ENCODE results near the gene LAG3. TPM values are rescaled to one million over a fixed set of nuclear protein-coding genes. Genes with fewer than 3 reads are reported as not detected.

Gene LAG3
- total RNA-seq, 4 donors from 2014 or later: 0.13 TPM; not detected in 3

DNA sequence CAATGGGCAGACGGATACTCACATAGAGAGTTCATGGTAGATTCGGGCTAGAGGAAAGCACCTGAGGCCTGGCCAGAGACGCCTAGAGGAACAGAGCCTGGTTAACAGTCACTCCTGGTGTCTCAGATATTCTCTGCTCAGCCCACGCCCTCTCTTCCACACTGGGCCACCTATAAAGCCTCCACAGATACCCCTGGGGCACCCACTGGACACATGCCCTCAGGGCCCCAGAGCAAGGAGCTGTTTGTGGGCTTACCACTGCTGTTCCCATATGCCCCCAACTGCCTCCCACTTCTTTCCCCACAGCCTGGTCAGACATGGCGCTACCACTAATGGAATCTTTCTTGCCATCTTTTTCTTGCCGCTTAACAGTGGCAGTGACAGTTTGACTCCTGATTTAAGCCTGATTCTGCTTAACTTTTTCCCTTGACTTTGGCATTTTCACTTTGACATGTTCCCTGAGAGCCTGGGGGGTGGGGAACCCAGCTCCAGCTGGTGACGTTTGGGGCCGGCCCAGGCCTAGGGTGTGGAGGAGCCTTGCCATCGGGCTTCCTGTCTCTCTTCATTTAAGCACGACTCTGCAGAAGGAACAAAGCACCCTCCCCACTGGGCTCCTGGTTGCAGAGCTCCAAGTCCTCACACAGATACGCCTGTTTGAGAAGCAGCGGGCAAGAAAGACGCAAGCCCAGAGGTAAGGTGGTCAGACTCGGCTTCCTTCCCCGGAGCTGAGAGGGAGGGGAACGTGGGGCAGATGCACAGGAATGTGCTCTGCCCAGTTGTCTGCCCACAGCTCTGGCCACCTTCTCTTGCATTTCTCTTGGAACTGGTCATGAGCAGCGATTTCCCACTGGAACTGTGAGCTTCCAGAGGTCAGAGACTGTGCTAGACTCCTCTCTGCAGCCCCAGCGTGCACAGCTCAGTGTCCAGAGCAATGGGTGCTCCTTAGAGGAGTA, 16.9 kb downstream of the LAG3 start, which contains the start of gene CD4:
Gene CD4 (plus strand): TSS at position 557 of the 953 bp plus-strand sequence. CDS start 10,611 bp downstream, outside the sequence.
- WGBS, 2 donors: 48 to 50% methylated on average over 12 to 18 of the region's 18 CpGs
- no peak within 1 kb of the TSS for H3K4me3 ChIP-seq (replicated peaks in 1 of 3)
- no peaks in the 10 kb centered on the region for H3K9me3 ChIP-seq
- peak; percentile 47 to 52 for DNase-seq
- H3K27me3 ChIP-seq: no peaks in the 10 kb centered on the region
- H3K4me1 ChIP-seq: no peaks in the 10 kb centered on the region
- H3K36me3 ChIP-seq: no peaks in the 10 kb centered on the region
- H3K27ac ChIP-seq: no peak within 1 kb of the TSS
- TF ChIP-seq POLR2A (IDR thresholded peaks at IDR 0.05): no peak
- TF ChIP-seq, protein P1, sequence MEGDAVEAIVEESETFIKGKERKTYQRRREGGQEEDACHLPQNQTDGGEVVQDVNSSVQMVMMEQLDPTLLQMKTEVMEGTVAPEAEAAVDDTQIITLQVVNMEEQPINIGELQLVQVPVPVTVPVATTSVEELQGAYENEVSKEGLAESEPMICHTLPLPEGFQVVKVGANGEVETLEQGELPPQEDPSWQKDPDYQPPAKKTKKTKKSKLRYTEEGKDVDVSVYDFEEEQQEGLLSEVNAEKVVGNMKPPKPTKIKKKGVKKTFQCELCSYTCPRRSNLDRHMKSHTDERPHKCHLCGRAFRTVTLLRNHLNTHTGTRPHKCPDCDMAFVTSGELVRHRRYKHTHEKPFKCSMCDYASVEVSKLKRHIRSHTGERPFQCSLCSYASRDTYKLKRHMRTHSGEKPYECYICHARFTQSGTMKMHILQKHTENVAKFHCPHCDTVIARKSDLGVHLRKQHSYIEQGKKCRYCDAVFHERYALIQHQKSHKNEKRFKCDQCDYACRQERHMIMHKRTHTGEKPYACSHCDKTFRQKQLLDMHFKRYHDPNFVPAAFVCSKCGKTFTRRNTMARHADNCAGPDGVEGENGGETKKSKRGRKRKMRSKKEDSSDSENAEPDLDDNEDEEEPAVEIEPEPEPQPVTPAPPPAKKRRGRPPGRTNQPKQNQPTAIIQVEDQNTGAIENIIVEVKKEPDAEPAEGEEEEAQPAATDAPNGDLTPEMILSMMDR (IDR thresholded peaks at IDR 0.05): no peak
- intact Hi-C loops (cut with DNase I): no loop called here

DNA sequence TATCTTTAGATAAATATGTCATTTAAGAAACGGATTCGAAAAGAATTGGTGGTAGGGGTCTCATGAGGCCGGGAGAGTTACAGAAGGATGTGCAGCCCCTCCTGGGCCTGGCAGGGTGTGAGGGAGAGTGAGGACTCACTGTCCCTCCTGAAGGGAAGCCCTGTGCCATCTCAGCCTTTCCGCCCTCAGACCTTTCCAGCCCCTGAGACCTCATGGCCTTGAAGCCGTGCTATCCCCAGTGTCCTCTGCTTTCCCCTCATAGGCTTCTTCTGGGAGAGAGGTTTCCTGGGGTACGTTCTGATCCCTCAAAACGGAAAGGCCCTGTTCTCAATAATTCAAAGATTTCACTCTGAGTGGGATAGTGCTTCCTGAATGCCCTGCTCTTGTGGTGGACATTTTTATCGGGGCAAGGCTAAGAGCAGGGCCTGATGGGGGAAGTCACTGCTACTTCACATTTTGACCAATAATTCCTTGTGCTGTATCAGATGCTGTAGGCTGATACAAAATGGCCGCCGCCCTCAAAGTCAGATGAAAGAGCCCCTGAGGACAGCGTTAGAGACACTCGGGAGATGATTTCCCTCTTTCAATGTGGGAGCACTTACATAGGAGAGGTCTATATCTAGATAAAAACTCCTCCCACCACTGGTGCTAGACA, 18.3 kb downstream of the LAG3 start:
- Histone ChIP-seq H3K4me3 (replicated peaks in 1 of 3) (no peak overlapping the region), H3K27ac (no peak overlapping the region)
- intact Hi-C loops (cut with DNase I): no loop called here

DNA sequence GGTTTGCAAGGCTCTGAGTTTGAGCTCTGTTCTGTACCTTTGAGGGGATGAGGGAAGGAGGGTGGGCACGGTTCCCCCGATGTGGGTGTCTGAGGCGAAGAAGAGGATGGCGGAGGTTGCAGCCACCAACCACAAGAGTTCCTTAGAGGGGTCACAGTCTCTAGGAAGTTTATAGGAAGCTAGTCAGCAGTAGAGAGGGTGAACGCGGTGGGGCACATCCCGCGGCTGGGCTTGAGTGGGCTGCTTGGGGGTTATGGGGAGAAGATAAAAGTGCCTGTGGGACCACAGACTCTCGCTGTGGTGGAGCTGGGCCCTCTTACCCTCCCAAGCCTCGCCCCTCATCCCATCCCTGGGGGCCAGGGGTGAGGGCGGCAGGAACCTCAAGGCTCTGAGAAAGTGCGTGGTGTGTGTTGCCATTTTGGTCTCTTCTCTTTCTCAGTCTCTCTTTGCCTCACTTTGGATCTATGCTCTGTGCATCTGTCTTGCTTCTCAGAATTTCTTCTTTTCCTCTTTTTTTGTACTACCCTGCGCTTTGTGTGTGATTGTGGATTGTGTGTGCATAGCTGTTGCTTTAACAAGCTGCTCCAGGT, 19.7 kb downstream of the LAG3 start:
- 64 to 82% methylated on average over 13 of the region's 13 CpGs for WGBS, 2 donors

More for the DNA sequence above, 18.3 kb downstream of the LAG3 start:
- Histone ChIP-seq H3K9me3 (no peaks in the 10 kb centered on the region), H3K36me3 (no peaks in the 10 kb centered on the region), H3K4me1 (no peaks in the 10 kb centered on the region), H3K27me3 (no peaks in the 10 kb centered on the region)
- TF ChIP-seq, protein P1 (IDR thresholded peaks at IDR 0.05): no peak
- TF ChIP-seq POLR2A (IDR thresholded peaks at IDR 0.05): no peak
- 88 to 93% methylated on average over 12 of the region's 12 CpGs for WGBS, 2 donors
- DNase-seq: no peak

DNA sequence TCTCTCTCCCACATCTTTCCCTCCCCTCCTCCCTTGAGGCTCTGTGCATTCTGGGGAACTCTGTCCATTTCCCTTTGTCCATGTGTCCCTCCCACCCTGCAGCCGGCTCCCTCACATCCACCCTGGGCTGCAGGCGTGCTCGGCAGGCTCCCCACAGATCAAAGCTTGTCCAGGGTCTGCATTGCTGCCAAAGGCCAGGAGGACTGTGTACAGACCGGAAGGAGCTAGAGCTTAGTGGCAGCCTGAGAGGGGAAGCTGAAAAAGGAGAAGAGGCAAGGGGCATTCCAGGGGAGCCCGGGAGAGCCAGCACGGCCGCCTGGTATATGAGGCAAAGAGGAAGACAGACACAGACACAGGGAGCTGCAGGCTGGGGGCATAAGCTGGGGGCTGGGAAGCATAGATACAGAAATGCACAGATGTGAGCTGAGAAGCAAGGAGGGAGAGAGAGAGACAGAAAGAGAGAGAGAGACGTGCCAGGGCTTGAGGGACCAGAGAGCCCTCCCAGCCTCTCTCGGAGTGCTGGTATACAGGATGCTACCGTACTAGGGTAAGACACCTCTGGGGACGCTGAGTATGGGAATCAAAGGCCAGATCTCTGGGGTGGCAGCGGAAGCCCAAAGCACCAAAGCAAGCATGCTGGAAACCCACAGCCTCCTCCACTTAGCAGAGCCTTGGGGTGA, 20.3 kb downstream of the LAG3 start:
- H3K4me3 ChIP-seq (replicated peaks in 1 of 3): no peak overlapping the region
- intact Hi-C loops (cut with DNase I): no loop called here
- H3K27ac ChIP-seq: no peak overlapping the region
- H3K27me3 ChIP-seq: no peaks in the 10 kb centered on the region
- no peaks in the 10 kb centered on the region for H3K9me3 ChIP-seq
- no peaks in the 10 kb centered on the region for H3K4me1 ChIP-seq
- no peak for TF ChIP-seq POLR2A (IDR thresholded peaks at IDR 0.05)
- TF ChIP-seq, protein P1 (IDR thresholded peaks at IDR 0.05): no peak
- H3K36me3 ChIP-seq: no peaks in the 10 kb centered on the region
- 35 to 36% methylated on average over 12 of the region's 12 CpGs for WGBS, 2 donors
- no peak for DNase-seq

More for the DNA sequence above, 19.7 kb downstream of the LAG3 start:
- no peaks in the 10 kb centered on the region for H3K27me3 ChIP-seq
- TF ChIP-seq, protein P1 (IDR thresholded peaks at IDR 0.05): no peak
- no peak for TF ChIP-seq POLR2A (IDR thresholded peaks at IDR 0.05)
- H3K9me3 ChIP-seq: no peaks in the 10 kb centered on the region
- no peak overlapping the region for H3K27ac ChIP-seq
- intact Hi-C loops (cut with DNase I): no loop called here
- no peak for DNase-seq
- no peaks in the 10 kb centered on the region for H3K4me1 ChIP-seq
- no peak overlapping the region for H3K4me3 ChIP-seq (replicated peaks in 1 of 3)
- no peaks in the 10 kb centered on the region for H3K36me3 ChIP-seq

Data from thyroid gland (tissue), 4 donors.